A673 (cell line): ENCODE data around the gene PLCD1.
"Not testable (repeated sequence)": the region's sequence is repeated elsewhere in the genome, so short reads cannot be mapped to it uniquely, and the experiment has no call there.

ENCODE experiments used
- CTCF ChIP-seq: fragments of 300-800, 200-600 bp; sonication (generic); conservative IDR thresholded peaks from 2 replicates; pipeline ENCODE4 v1.5.1; 2017; ENCODE audit warnings: low read depth, mild to moderate bottlenecking, antibody characterized with exemption, low read length, moderate library complexity, mixed read lengths
- EZH2 ChIP-seq: fragments of 200-600 bp; sonication (generic); IDR thresholded peaks from 2 replicates; pipeline ENCODE4 v1.6.1; 2017; ENCODE audit warnings: borderline replicate concordance, low read depth, mild to moderate bottlenecking, mixed read lengths, antibody characterized with exemption, low read length; ENCODE audit not compliant: poor library complexity, severe bottlenecking

- TF ChIP-seq EZH2, CTCF: not testable (repeated sequence)
Measured at GRCh38 chr3:38053286-38053685, 23.8 kb upstream of the PLCD1 start.
